Endodermal cell (in vitro differentiated cells): Measurements from ENCODE around the gene KRTAP10-11. TPM values are rescaled to one million over a fixed set of nuclear protein-coding genes. Genes with fewer than 3 reads are reported as not detected.
"Not testable (repeated sequence)": the region's sequence is repeated elsewhere in the genome, so short reads cannot be mapped to it uniquely, and the experiment has no call there.

ENCODE experiments used
- DNase-seq: peaks from one replicate; pipeline ENCODE4 v3.0.0-alpha.2; 2017
- H3K27ac ChIP-seq: 2 replicates; pipeline ENCODE4 v1.5.1; 2013; ENCODE audit warnings: mild to moderate bottlenecking, low read depth, low read length, moderate library complexity
- H3K27me3 ChIP-seq: 2 replicates; pipeline ENCODE4 v1.6.1; 2013; ENCODE audit warnings: mild to moderate bottlenecking, low read length, moderate library complexity; ENCODE audit not compliant: insufficient read depth, control insufficient read depth, poor library complexity, severe bottlenecking
- H3K36me3 ChIP-seq: 2 replicates; pipeline ENCODE4 v1.7.0; 2013; ENCODE audit warnings: mild to moderate bottlenecking, low read length, moderate library complexity; ENCODE audit not compliant: control insufficient read depth, insufficient read depth
- H3K4me1 ChIP-seq: one replicate; pipeline ENCODE4 v1.7.0; 2013; ENCODE audit warnings: low read length; ENCODE audit not compliant: control insufficient read depth, insufficient read depth
- H3K4me3 ChIP-seq: 2 replicates; pipeline ENCODE4 v1.5.1; 2013; ENCODE audit warnings: mild to moderate bottlenecking, low read length, moderate library complexity
- H3K9ac ChIP-seq: 2 replicates; pipeline ENCODE4 v1.6.1; 2013; ENCODE audit warnings: mild to moderate bottlenecking, low read length, moderate library complexity; ENCODE audit not compliant: poor library complexity, severe bottlenecking; ENCODE audit errors: extremely low read depth
- H3K9me3 ChIP-seq: 2 replicates; pipeline ENCODE4 v1.6.1; 2013; ENCODE audit warnings: mild to moderate bottlenecking, low read length, moderate library complexity; ENCODE audit not compliant: control insufficient read depth
- H3K27ac Mint-ChIP-seq: 2 replicates; pipeline ENCODE4 v1.8.0; 2020; ENCODE audit warnings: mixed read lengths
- H3K27me3 Mint-ChIP-seq: 2 replicates; pipeline ENCODE4 v1.8.0; 2021; ENCODE audit warnings: mild to moderate bottlenecking, mixed read lengths; ENCODE audit not compliant: insufficient read depth
- H3K36me3 Mint-ChIP-seq: 2 replicates; pipeline ENCODE4 v1.8.0; 2020; ENCODE audit warnings: low read depth, mixed read lengths
- H3K4me1 Mint-ChIP-seq: 2 replicates; pipeline ENCODE4 v1.8.0; 2020; ENCODE audit warnings: mixed read lengths
- H3K4me3 Mint-ChIP-seq: 2 replicates; pipeline ENCODE4 v1.8.0; 2020; ENCODE audit warnings: mild to moderate bottlenecking, moderate library complexity, mixed read lengths
- H3K9me3 Mint-ChIP-seq: 2 replicates; pipeline ENCODE4 v1.8.0; 2020; ENCODE audit warnings: mild to moderate bottlenecking, mixed read lengths
- CTCF ChIP-seq: fragments of 200-600 bp; sonication (generic); conservative IDR thresholded peaks from 2 replicates; pipeline ENCODE4 v1.5.0; 2021; ENCODE audit warnings: antibody characterized with exemption, mild to moderate bottlenecking
- WGBS, 2 experiments: methylation state at CpG; one replicate each; pipeline versions ENCODE4 v1.1.5 to v1.1.7; 2013; ENCODE audit warnings: missing lambda C conversion rate in 2 of 2, mixed read lengths in 1 of 2; ENCODE audit not compliant: insufficient coverage in 1 of 2, insufficient read length in 1 of 2; 5-methylcytosine and 5-hydroxymethylcytosine counted together
- total RNA-seq, 2 donors: library from RNA; stranded (reverse); fragmentation: NEBNext Ultra II Directional in 1 of 2; extraction: Animal tissue kit (Norgen Biotek cat#: 25700) in 1 of 2; gene quantifications; 2 replicates in 1 of 2; 3 replicates in 1 of 2; pipeline ENCODE4 v1.2.1, GENCODE V29; 2021

Gene KRTAP10-11
- total RNA-seq, 2 donors from 2014 or later = not detected

- Histone ChIP-seq H3K4me1 (no peaks in the 10 kb centered on the region), H3K36me3 (no peaks in the 10 kb centered on the region), H3K9me3 (peaks cover 11% of the 10 kb centered on the region), H3K4me3 (no peak overlapping the region), H3K9ac (no peak overlapping the region), H3K27ac (no peak overlapping the region), H3K27me3 (no peaks in the 10 kb centered on the region)
- TF ChIP-seq CTCF = no peak
- H3K27me3 Mint-ChIP-seq = peaks cover 2% of the 10 kb centered on the region
- 88 to 94% methylated on average over 9 to 15 of the region's 15 CpGs for WGBS, 2 experiments
- H3K27ac Mint-ChIP-seq = no peak overlapping the region
- no peak overlapping the region for H3K4me3 Mint-ChIP-seq
- peak; percentile 5 for DNase-seq
- H3K36me3 Mint-ChIP-seq = peaks cover 3% of the 10 kb centered on the region
- peaks cover 2% of the 10 kb centered on the region for H3K4me1 Mint-ChIP-seq
- H3K9me3 Mint-ChIP-seq = peaks cover 21% of the 10 kb centered on the region
Measured at GRCh38 chr21:44636209-44637017, 9.8 kb upstream of the KRTAP10-11 start.

- Mint-ChIP-seq H3K4me1 (peaks cover 2% of the 10 kb centered on the region), H3K9me3 (peaks cover 20% of the 10 kb centered on the region), H3K27me3 (no peaks in the 10 kb centered on the region), H3K27ac (peak within 1 kb of the TSS; percentile 15), H3K4me3 (no peak within 1 kb of the TSS), H3K36me3 (no peaks in the 10 kb centered on the region)
- H3K27me3 ChIP-seq = no peaks in the 10 kb centered on the region
- peak; percentile 47 for DNase-seq
- H3K4me3 ChIP-seq = no peak within 1 kb of the TSS
- WGBS, 2 experiments = 81 to 85% methylated on average over 7 to 21 of the region's 21 CpGs
- peaks cover 5% of the 10 kb centered on the region for H3K9me3 ChIP-seq
- no peaks in the 10 kb centered on the region for H3K36me3 ChIP-seq
- no peak within 1 kb of the TSS for H3K27ac ChIP-seq
- no peak within 1 kb of the TSS for H3K9ac ChIP-seq
- TF ChIP-seq CTCF = no peak
- H3K4me1 ChIP-seq = no peaks in the 10 kb centered on the region
Measured at GRCh38 chr21:44637018-44637850, 9.0 kb upstream of the KRTAP10-11 start, which contains the start of gene KRTAP10-10. TSS of gene KRTAP10-10 (plus strand) at chr21:44637356. CDS start at chr21:44637418, 62 bp downstream.

GRCh38 chr21:44637851-44638348 lies 8.3 kb upstream of the KRTAP10-11 start:
- H3K9me3 ChIP-seq, H3K4me3 Mint-ChIP-seq, H3K27ac ChIP-seq, H3K4me1 ChIP-seq, H3K36me3 Mint-ChIP-seq, H3K4me1 Mint-ChIP-seq, H3K9ac ChIP-seq, DNase-seq, H3K4me3 ChIP-seq, H3K36me3 ChIP-seq, H3K27me3 ChIP-seq, H3K27me3 Mint-ChIP-seq: not testable (repeated sequence)
- WGBS, 2 experiments = 80 to 86% methylated on average over 1 to 10 of the region's 12 CpGs
- Mint-ChIP-seq H3K9me3 (peaks cover 17% of the 10 kb centered on the region), H3K27ac (peak overlapping the region; percentile 15)

GRCh38 chr21:44638506-44639330 lies 7.5 kb upstream of the KRTAP10-11 start:
- H3K4me3 ChIP-seq, H3K4me1 ChIP-seq, H3K27ac ChIP-seq, H3K4me1 Mint-ChIP-seq, H3K36me3 ChIP-seq, H3K9me3 ChIP-seq, H3K27me3 Mint-ChIP-seq, H3K27me3 ChIP-seq, H3K27ac Mint-ChIP-seq, H3K9ac ChIP-seq, H3K4me3 Mint-ChIP-seq, H3K36me3 Mint-ChIP-seq: not testable (repeated sequence)
- 95% methylated on average over 11 to 16 of the region's 21 CpGs for WGBS, 2 experiments
- DNase-seq = peak; percentile 22
- H3K9me3 Mint-ChIP-seq = peaks cover 25% of the 10 kb centered on the region
